Fibroblast of the aortic adventitia (primary cell): ENCODE measurements around the gene TMEM239. TPM values are rescaled to one million over a fixed set of nuclear protein-coding genes. Genes with fewer than 3 reads are reported as not detected.

Experiments
- DNase-seq: peaks from one replicate; pipeline ENCODE4 v3.0.0-alpha.2; 2010; ENCODE audit warnings: low read depth
- H3K4me3 ChIP-seq: 2 replicates; pipeline ENCODE4 v1.5.1; 2011; ENCODE audit warnings: low read depth, mild to moderate bottlenecking, control low read depth, low read length, moderate library complexity
- total RNA-seq: library from RNA; depleted of rRNA; stranded (reverse); fragments of >200 nt; gene quantifications from 2 replicates; pipeline ENCODE4 v1.2.3, GENCODE V29; 2012; ENCODE audit warnings: low replicate concordance
- TF ChIP-seq, protein P1 (sequence below): IDR thresholded peaks from 2 replicates; pipeline ENCODE4 v1.5.1; 2011; ENCODE audit warnings: mild to moderate bottlenecking, low read length, control low read depth, inconsistent platforms; ENCODE audit not compliant: insufficient read depth

Gene TMEM239
- total RNA-seq, 1 donor, result 0.09 TPM

GRCh38 chr20:2865630-2866029 is 49.5 kb downstream of the TMEM239 start:
- TF ChIP-seq, protein P1, sequence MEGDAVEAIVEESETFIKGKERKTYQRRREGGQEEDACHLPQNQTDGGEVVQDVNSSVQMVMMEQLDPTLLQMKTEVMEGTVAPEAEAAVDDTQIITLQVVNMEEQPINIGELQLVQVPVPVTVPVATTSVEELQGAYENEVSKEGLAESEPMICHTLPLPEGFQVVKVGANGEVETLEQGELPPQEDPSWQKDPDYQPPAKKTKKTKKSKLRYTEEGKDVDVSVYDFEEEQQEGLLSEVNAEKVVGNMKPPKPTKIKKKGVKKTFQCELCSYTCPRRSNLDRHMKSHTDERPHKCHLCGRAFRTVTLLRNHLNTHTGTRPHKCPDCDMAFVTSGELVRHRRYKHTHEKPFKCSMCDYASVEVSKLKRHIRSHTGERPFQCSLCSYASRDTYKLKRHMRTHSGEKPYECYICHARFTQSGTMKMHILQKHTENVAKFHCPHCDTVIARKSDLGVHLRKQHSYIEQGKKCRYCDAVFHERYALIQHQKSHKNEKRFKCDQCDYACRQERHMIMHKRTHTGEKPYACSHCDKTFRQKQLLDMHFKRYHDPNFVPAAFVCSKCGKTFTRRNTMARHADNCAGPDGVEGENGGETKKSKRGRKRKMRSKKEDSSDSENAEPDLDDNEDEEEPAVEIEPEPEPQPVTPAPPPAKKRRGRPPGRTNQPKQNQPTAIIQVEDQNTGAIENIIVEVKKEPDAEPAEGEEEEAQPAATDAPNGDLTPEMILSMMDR, result no peak
- H3K4me3 ChIP-seq, result no peak overlapping the region
- no peak for DNase-seq

- TF ChIP-seq, protein P1, result no peak
- H3K4me3 ChIP-seq, result no peak overlapping the region
- DNase-seq, result no peak
Measured at GRCh38 chr20:2866236-2866635, 50.1 kb downstream of the TMEM239 start.

GRCh38 chr20:2867081-2867864 is 51.1 kb downstream of the TMEM239 start:
- TF ChIP-seq, protein P1, result no peak
- no peak overlapping the region for H3K4me3 ChIP-seq
- no peak for DNase-seq

Other genes starting within 250 kb of the TMEM239 start
- gene NOP56, start 163.7 kb upstream of the TMEM239 start, total RNA-seq, result 106 and 263 TPM in 2 replicates
- 64.3 and 71.3 TPM in 2 replicates for gene IDH3B, start 152.1 kb upstream of the TMEM239 start, total RNA-seq
- gene EBF4, start 123.6 kb upstream of the TMEM239 start, total RNA-seq, result 0.09 and 2.6 TPM in 2 replicates
- gene CPXM1, start 15.7 kb upstream of the TMEM239 start, total RNA-seq, result 3.8 and 48.5 TPM in 2 replicates
- not detected in 2 replicates for gene C20orf141, start 1.4 kb upstream of the TMEM239 start, total RNA-seq
- gene PCED1A, start 24.3 kb downstream of the TMEM239 start, total RNA-seq, result 21.1 and 31.0 TPM in 2 replicates
- gene VPS16, start 24.4 kb downstream of the TMEM239 start, total RNA-seq, result 31.6 and 32.0 TPM in 2 replicates
- 10.5 and 75.1 TPM in 2 replicates for gene PTPRA, start 57.1 kb downstream of the TMEM239 start, total RNA-seq
- not detected in 2 replicates for gene GNRH2, start 227.3 kb downstream of the TMEM239 start, total RNA-seq
- gene MRPS26, start 229.7 kb downstream of the TMEM239 start, total RNA-seq, result 19.1 and 52.3 TPM in 2 replicates